ES-I3 (cell line): Measurements from ENCODE around the gene MTCH1.

Experiments
- H3K36me3 ChIP-seq: 2 replicates; pipeline ENCODE4 v1.6.1; 2013; ENCODE audit warnings: mild to moderate bottlenecking, low read length, control low read depth, moderate library complexity; ENCODE audit not compliant: insufficient read depth
- H3K4me1 ChIP-seq: 2 replicates; pipeline ENCODE4 v1.6.1; 2013; ENCODE audit warnings: mild to moderate bottlenecking, control low read depth, low read length; ENCODE audit not compliant: insufficient read depth
- H3K9ac ChIP-seq: 2 replicates; pipeline ENCODE4 v1.6.1; 2013; ENCODE audit warnings: low read depth, mild to moderate bottlenecking, low read length, moderate library complexity
- H3K9me3 ChIP-seq: 2 replicates; pipeline ENCODE4 v1.6.1; 2013; ENCODE audit warnings: mild to moderate bottlenecking, low read length, moderate library complexity; ENCODE audit not compliant: control insufficient read depth, insufficient read depth

Gene MTCH1

GRCh38 chr6:36927691-36928546, 58.1 kb downstream of the MTCH1 start:
- no peaks in the 10 kb centered on the region for H3K36me3 ChIP-seq
- H3K9me3 ChIP-seq: no peaks in the 10 kb centered on the region
- H3K4me1 ChIP-seq: no peaks in the 10 kb centered on the region; the same call in 1 of the 2 replicates
- H3K9ac ChIP-seq: no peak overlapping the region

- no peak overlapping the region for H3K9ac ChIP-seq
- H3K36me3 ChIP-seq: no peaks in the 10 kb centered on the region
These were observed 59.1 kb downstream of the MTCH1 start for GRCh38 chr6:36926708-36927513.

GRCh38 chr6:36925809-36926208, 60.2 kb downstream of the MTCH1 start:
- Histone ChIP-seq H3K4me1 (no peaks in the 10 kb centered on the region; the same call in 1 of the 2 replicates), H3K9me3 (no peaks in the 10 kb centered on the region), H3K9ac (no peak overlapping the region), H3K36me3 (no peaks in the 10 kb centered on the region)

More at GRCh38 chr6:36926708-36927513, 59.1 kb downstream of the MTCH1 start:
- no peaks in the 10 kb centered on the region for H3K9me3 ChIP-seq
- no peaks in the 10 kb centered on the region; the same call in 1 of the 2 replicates for H3K4me1 ChIP-seq

- no peak overlapping the region for H3K9ac ChIP-seq
- H3K9me3 ChIP-seq: no peaks in the 10 kb centered on the region
- H3K36me3 ChIP-seq: no peaks in the 10 kb centered on the region
- no peaks in the 10 kb centered on the region; the same call in 1 of the 2 replicates for H3K4me1 ChIP-seq
These were observed 61.1 kb downstream of the MTCH1 start for GRCh38 chr6:36924778-36925374.

- Histone ChIP-seq H3K9me3 (no peaks in the 10 kb centered on the region), H3K9ac (no peak overlapping the region), H3K36me3 (no peaks in the 10 kb centered on the region), H3K4me1 (0 out of 2 replicates have a peak, but pooled peaks cover 2% of the 10 kb centered on the region)
These were observed 61.9 kb downstream of the MTCH1 start for GRCh38 chr6:36924131-36924530.

GRCh38 chr6:36920546-36920945, 65.5 kb downstream of the MTCH1 start:
- Histone ChIP-seq H3K9me3 (no peaks in the 10 kb centered on the region), H3K9ac (no peak overlapping the region), H3K4me1 (0 out of 2 replicates have a peak, but pooled peaks cover 2% of the 10 kb centered on the region), H3K36me3 (no peaks in the 10 kb centered on the region)

GRCh38 chr6:36920049-36920448, 65.9 kb downstream of the MTCH1 start:
- Histone ChIP-seq H3K36me3 (no peaks in the 10 kb centered on the region), H3K4me1 (0 out of 2 replicates have a peak, but pooled peaks cover 2% of the 10 kb centered on the region)

More at GRCh38 chr6:36920049-36920448, 65.9 kb downstream of the MTCH1 start:
- H3K9ac ChIP-seq: no peak overlapping the region
- H3K9me3 ChIP-seq: no peaks in the 10 kb centered on the region
